ENCODE data around the gene UTY. TPM values are rescaled to one million over a fixed set of nuclear protein-coding genes. Genes with fewer than 3 reads are reported as not detected.

UTY gene
- total and polyA plus RNA-seq, 3 donors from 2014 or later, result 6.7 to 58.5 (median 55.8) TPM

DNA sequence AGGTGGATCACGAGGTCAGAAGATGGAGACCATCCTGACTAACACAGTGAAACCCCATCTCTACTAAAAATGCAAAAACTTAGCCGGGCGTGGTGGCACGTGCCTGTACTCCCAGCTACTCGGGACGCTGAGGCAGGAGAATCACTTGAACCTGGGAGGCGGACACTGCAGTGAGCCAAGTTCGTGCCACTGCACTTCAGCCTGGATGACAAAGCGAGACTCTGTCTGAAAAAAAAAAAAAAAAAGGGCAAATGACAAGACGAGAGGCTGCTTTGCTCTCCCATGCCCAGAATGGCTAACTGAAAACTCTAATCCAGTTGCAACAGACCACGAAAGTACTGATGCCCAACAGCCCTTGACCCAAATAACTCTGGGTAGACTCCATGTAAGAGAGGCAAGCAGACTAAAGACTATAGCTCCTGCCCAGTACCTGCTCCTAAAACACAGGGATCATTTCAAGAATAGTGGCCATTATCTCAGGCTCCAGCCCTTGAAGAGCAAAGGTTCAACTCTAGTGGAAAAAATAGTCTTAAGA is 29.2 kb downstream of the UTY start:
- WGBS, 2 donors, result 84 to 97% methylated on average over 6 to 11 of the region's 11 CpGs
- no peaks in the 10 kb centered on the region for H3K27me3 ChIP-seq
- H3K27ac ChIP-seq, result no peak overlapping the region
- TF ChIP-seq POLR2A (IDR thresholded peaks at IDR 0.05), result no peak
- TF ChIP-seq, protein P1, sequence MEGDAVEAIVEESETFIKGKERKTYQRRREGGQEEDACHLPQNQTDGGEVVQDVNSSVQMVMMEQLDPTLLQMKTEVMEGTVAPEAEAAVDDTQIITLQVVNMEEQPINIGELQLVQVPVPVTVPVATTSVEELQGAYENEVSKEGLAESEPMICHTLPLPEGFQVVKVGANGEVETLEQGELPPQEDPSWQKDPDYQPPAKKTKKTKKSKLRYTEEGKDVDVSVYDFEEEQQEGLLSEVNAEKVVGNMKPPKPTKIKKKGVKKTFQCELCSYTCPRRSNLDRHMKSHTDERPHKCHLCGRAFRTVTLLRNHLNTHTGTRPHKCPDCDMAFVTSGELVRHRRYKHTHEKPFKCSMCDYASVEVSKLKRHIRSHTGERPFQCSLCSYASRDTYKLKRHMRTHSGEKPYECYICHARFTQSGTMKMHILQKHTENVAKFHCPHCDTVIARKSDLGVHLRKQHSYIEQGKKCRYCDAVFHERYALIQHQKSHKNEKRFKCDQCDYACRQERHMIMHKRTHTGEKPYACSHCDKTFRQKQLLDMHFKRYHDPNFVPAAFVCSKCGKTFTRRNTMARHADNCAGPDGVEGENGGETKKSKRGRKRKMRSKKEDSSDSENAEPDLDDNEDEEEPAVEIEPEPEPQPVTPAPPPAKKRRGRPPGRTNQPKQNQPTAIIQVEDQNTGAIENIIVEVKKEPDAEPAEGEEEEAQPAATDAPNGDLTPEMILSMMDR (IDR thresholded peaks at IDR 0.05), result no peak
- no peak for DNase-seq
- H3K4me1 ChIP-seq, result no peaks in the 10 kb centered on the region
- no peaks in the 10 kb centered on the region for H3K36me3 ChIP-seq (ENCODE audit: low read depth, missing control alignments)
- H3K4me3 ChIP-seq, result no peak overlapping the region
- H3K9me3 ChIP-seq, result no peaks in the 10 kb centered on the region
- intact Hi-C loops (cut with DNase I; ENCODE audit: low total_unique reads), result no loop called here

- WGBS, 2 donors, result 8% methylated on average over 1 of the region's 1 CpG; no CpG with 5 or more reads in 1 of the 2 donors
- intact Hi-C loops (cut with DNase I; ENCODE audit: low total_unique reads), result no loop called here
- H3K27me3 ChIP-seq, result no peaks in the 10 kb centered on the region
Observed at GRCh38 chrY:13445566-13445965, 34.3 kb downstream of the UTY start.

DNA sequence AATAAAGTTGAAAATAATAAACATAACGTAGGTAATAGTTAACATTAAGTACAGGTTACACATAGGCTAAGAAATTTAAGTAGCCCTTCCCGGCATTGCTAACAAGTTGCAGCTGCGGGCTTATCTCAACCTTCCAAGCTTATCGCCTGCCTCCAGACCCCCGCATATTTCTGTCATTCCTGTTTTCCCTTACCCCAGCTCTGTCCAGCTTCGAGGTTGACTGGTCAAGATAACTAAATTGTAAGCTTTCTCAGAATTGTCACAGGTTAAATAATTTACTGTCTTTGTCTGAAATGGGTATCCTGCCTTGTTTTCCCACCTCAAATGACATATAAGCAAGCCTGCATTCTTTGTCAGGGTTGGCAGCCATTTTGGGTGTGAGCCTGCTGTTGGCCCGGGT is 36.7 kb downstream of the UTY start:
- Histone ChIP-seq H3K9me3 (no peaks in the 10 kb centered on the region), H3K4me1 (no peaks in the 10 kb centered on the region), H3K27ac (no peak overlapping the region), H3K36me3 (ENCODE audit: low read depth, missing control alignments) (no peaks in the 10 kb centered on the region), H3K4me3 (no peak overlapping the region), H3K27me3 (no peaks in the 10 kb centered on the region)
- DNase-seq, result no peak
- intact Hi-C loops (cut with DNase I; ENCODE audit: low total_unique reads), result no loop called here
- TF ChIP-seq POLR2A (IDR thresholded peaks at IDR 0.05), result no peak
- TF ChIP-seq, protein P1 (IDR thresholded peaks at IDR 0.05), result no peak
- 61% methylated on average over 7 of the region's 7 CpGs for WGBS, 2 donors

More at GRCh38 chrY:13445566-13445965, 34.3 kb downstream of the UTY start:
- no peak for DNase-seq
- H3K4me3 ChIP-seq, result no peak overlapping the region
- H3K4me1 ChIP-seq, result no peaks in the 10 kb centered on the region
- no peak overlapping the region for H3K27ac ChIP-seq
- no peaks in the 10 kb centered on the region for H3K36me3 ChIP-seq (ENCODE audit: low read depth, missing control alignments)
- TF ChIP-seq, protein P1 (IDR thresholded peaks at IDR 0.05), result no peak
- no peak for TF ChIP-seq POLR2A (IDR thresholded peaks at IDR 0.05)
- H3K9me3 ChIP-seq, result no peaks in the 10 kb centered on the region

- DNase-seq, result no peak
- H3K36me3 ChIP-seq (ENCODE audit: low read depth, missing control alignments), result no peaks in the 10 kb centered on the region
- H3K27ac ChIP-seq, result no peak overlapping the region
- H3K9me3 ChIP-seq, result no peaks in the 10 kb centered on the region
- no peak for TF ChIP-seq POLR2A (IDR thresholded peaks at IDR 0.05)
- TF ChIP-seq, protein P1 (IDR thresholded peaks at IDR 0.05), result no peak
- 82 to 100% methylated on average over 1 of the region's 1 CpG for WGBS, 2 donors
- intact Hi-C loops (cut with DNase I; ENCODE audit: low total_unique reads), result no loop called here
- no peak overlapping the region for H3K4me3 ChIP-seq
- H3K27me3 ChIP-seq, result no peaks in the 10 kb centered on the region
- H3K4me1 ChIP-seq, result no peaks in the 10 kb centered on the region
Observed at GRCh38 chrY:13440811-13441210, 39.0 kb downstream of the UTY start.
